SKM-1 treated with dmso at 0.1 percent for 144 hours (cell line): ENCODE measurements around the gene UCN3.

ENCODE experiments used
- DNase-seq: peaks from one replicate; lab custom pipeline; 2025; ENCODE audit not compliant: unreplicated experiment; lab: John Stamatoyannopoulos, UW

Gene UCN3

GRCh38 chr10:5364890-5365338 lies at the start of gene UCN3:
Gene UCN3 (plus strand): TSS chr10:5364966. CDS start chr10:5373721, 8,755 bp downstream.
- no peak for DNase-seq

DNA sequence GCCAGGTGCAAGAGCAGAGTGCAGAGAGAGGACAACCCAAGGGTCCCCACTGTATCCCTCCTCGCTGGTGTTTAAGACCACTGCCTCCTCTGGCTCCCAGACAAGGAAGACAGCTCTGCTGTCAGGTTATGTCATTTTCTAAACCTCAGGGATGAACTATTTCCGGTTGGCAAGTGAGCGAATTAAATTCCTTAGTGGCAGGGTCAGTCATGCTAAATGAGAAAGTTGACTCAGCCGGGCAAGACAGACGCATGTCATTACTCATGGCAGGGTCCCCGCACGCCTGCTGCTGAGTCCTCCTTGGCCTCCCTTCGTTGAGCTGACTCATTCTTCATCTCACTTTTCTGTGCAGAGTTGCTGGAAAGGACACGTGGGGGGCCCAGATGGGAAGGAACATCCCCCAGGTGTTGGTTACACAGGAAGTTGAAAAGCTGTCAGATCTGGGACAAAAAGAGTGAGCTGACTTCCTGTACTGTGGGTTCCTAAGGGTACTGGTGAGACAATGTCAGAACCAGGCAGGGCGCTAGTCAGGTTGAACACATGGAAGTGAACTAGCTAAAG lies 47.1 kb upstream of the UCN3 start:
- no peak for DNase-seq

- no peak for DNase-seq
These were observed 46.6 kb upstream of the UCN3 start for GRCh38 chr10:5318148-5318547.

GRCh38 chr10:5319863-5320262 lies 44.9 kb upstream of the UCN3 start:
- no peak for DNase-seq

DNA sequence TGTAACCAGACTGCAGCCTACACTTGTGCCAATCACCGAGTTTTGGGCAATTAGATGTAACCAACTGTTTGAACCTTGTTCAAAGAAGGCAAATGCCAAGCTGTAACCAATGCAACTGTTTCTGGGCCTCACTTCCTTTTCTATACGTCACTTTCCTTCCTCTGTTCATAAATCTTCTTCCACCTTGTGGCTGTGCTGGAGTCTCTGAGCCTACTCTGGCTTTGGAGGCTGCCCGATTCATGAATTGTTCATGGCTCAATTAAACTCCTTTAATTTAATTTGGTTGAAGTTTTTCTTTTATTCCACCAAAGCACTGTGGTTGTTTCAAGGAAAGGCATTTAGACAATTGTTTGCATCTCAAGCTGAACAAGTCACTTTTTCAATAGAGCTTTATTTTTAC lies 43.5 kb upstream of the UCN3 start:
- DNase-seq = no peak

DNA sequence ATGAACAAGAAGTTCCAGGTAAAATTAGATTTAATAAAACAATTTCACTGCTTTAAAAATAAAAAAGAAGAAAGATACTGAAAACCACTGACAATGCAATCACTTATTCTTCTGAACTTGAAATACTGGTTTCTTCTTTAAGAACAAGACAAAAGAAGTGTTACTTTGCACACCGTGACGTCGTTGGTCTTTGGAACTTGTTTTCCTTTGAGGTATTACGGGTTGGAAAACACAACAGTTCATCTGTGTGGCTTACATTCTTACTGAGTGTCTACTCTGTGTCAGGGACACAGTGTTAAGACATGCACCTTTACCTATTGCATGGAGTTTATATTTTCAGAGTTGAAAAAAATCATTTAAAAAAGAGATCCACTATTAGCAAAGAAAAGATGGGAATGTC lies 41.3 kb upstream of the UCN3 start:
- DNase-seq = no peak

- DNase-seq = no peak
These were observed 39.7 kb upstream of the UCN3 start for GRCh38 chr10:5325076-5325475.

- DNase-seq = peak; percentile 2
These were observed 30.4 kb upstream of the UCN3 start for GRCh38 chr10:5334196-5334880.

- DNase-seq = no peak
These were observed 26.8 kb upstream of the UCN3 start for GRCh38 chr10:5338010-5338409.

- DNase-seq = no peak
These were observed 21.7 kb upstream of the UCN3 start for GRCh38 chr10:5343092-5343491.

- no peak for DNase-seq
These were observed 21.2 kb upstream of the UCN3 start for GRCh38 chr10:5343561-5343960.

DNA sequence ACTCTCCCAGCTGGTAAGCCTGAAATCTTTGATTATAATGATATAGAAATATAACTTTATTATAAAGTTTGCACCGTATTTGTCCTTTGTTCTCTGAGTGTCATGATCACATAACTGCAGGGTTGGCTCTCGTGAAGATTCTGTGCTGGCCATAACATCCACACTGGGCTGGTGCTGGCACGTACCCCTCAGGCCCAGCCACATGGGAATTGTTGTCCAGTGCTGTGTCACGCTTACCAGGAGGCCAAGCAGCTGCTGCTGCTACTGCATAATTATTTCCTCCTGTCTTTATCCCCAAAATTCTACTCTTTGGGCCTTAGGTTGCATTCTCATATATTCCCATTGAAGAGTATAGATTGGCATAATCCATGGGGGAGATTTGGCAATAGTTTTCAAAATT lies 20.8 kb upstream of the UCN3 start:
- no peak for DNase-seq

GRCh38 chr10:5344746-5345145 lies 20.0 kb upstream of the UCN3 start:
- DNase-seq = no peak

- DNase-seq = no peak
These were observed 17.9 kb upstream of the UCN3 start for GRCh38 chr10:5346881-5347280.

- no peak for DNase-seq
These were observed 15.4 kb upstream of the UCN3 start for GRCh38 chr10:5349362-5349761.

- no peak for DNase-seq
These were observed 10.7 kb upstream of the UCN3 start for GRCh38 chr10:5354068-5354467.

DNA sequence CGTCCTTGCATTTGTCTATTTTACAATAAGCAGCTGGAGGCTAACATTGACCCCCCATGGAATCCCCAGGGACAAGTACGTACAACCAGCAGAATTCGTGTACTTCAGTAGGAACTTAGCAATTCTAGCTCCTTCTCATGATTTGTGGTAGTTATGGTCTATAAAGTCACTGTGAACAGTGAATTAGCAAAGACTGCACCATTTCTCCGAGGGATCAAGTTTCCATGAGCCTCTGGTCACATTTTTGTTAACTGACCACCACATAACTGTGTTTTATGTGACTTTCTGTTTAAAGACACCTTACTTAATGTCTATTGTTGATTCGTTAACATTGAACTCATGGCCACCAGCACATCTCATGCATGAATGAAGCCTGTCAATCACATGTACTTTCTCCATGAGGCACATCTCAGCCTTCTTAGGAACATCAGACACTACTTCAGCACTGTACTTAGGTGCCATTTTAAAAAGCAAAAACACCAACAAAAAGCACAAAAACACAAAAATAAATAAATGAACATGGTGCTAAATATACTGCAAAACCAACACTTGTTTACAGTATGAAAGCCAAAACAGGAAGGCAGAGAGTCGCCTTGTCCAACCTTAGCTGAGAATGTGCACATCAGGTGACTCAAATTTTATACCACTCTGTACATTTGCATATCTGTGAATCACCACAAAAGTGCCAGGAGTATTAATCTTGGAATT lies 9.0 kb upstream of the UCN3 start:
- no peak for DNase-seq

DNA sequence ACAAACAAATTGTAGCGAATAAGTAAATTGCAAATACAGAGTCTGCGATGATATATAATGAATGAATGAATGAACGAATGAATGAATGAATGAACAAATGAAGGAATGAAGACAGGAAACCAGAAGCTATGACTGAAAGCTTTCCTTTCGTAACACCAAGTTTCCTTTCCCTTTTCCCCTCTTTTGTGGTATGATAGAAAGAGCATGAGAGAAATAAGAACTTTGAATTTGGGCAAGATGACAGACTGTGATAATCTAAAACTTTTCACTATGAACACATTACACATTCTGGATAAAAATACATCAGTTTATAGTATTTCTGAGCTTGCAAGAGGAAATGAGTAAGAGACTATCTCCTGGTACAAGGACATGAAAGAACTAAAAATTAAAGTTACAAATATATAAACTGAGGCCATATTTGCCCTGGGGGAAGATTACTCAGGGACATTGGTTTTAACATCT lies 8.4 kb upstream of the UCN3 start:
- DNase-seq = no peak

- no peak for DNase-seq
These were observed 4.3 kb upstream of the UCN3 start for GRCh38 chr10:5360318-5360915.

DNA sequence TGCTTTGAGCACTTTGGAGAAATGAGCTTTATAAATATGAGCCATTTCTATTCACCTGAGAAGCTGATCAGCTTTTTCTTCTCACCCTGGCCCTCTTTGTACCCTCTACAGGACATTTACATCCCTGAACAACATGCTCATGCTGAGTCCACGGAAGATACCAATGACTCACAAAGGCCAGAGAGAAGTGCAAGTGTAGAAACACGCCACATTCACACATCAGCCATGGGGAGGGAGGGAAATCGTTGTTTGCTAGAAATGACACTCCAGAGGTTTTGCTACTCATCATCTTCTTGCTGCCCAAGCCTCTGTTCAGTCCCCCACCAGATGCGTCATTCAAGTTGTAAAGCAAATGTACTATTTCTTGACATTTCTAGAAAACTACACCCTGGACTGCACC lies 2.8 kb upstream of the UCN3 start:
- DNase-seq = no peak

- DNase-seq = no peak
These were observed 1.9 kb upstream of the UCN3 start for GRCh38 chr10:5362873-5363272.

GRCh38 chr10:5364374-5364773 lies 392 bp upstream of the UCN3 start:
- no peak for DNase-seq
